ENCODE data around the gene PCK1. TPM values are rescaled to one million over a fixed set of nuclear protein-coding genes. Genes with fewer than 3 reads are reported as not detected.

The PCK1 gene
- total and polyA plus RNA-seq, 2 experiments from 2014 or later, result not detected

- Histone ChIP-seq H3K36me3 (ENCODE audit: low read depth) (no peaks in the 10 kb centered on the region), H3K79me2 (ENCODE audit: insufficient read depth) (no peaks in the 10 kb centered on the region), H3F3A (ENCODE audit: insufficient read depth) (no peaks in the 10 kb centered on the region), H2AFZ (no peak overlapping the region), H4K20me1 (ENCODE audit: insufficient read depth) (no peaks in the 10 kb centered on the region), H3K9ac (no peak overlapping the region), H3K27ac (no peak overlapping the region), H3K4me1 (ENCODE audit: insufficient read depth) (no peaks in the 10 kb centered on the region), H3K9me3 (ENCODE audit: low read depth) (no peaks in the 10 kb centered on the region), H3K4me3 (no peak overlapping the region), H3K9me2 (ENCODE audit: insufficient read depth) (no peaks in the 10 kb centered on the region), H3K4me2 (ENCODE audit: unreplicated experiment) (no peak overlapping the region), H3K27me3 (replicated peaks; ENCODE audit: insufficient read depth) (no peaks in the 10 kb centered on the region; the same call in 1 of the 2 replicates)
- WGBS, 2 experiments (ENCODE audit: low coverage in 1 of 2, low lambda C conversion rate in 2 of 2, missing lambda C conversion rate in 2 of 2), result 74 to 79% methylated on average over 8 of the region's 8 CpGs
- in situ Hi-C loops (cut with MboI), result no loop called here
- no peak for DNase-seq
- TF ChIP-seq EZH2 (IDR thresholded peaks at IDR 0.05; ENCODE audit: insufficient read depth, poor library complexity, severe bottlenecking) (no peak), EZH2phosphoT487 (IDR thresholded peaks at IDR 0.05; ENCODE audit: insufficient read depth, low read depth) (no peak)
Observed at GRCh38 chr20:57615445-57615811, 54.5 kb downstream of the PCK1 start.

GRCh38 chr20:57616143-57616951, 55.4 kb downstream of the PCK1 start:
- Histone ChIP-seq H3K9ac (no peak overlapping the region), H3K27ac (no peak overlapping the region), H4K20me1 (ENCODE audit: insufficient read depth) (no peaks in the 10 kb centered on the region), H3K9me2 (ENCODE audit: insufficient read depth) (no peaks in the 10 kb centered on the region), H3K36me3 (ENCODE audit: low read depth) (no peaks in the 10 kb centered on the region), H3K4me2 (ENCODE audit: unreplicated experiment) (no peak overlapping the region), H3F3A (ENCODE audit: insufficient read depth) (no peaks in the 10 kb centered on the region), H3K27me3 (replicated peaks; ENCODE audit: insufficient read depth) (no peaks in the 10 kb centered on the region; the same call in 1 of the 2 replicates), H3K4me1 (ENCODE audit: insufficient read depth) (no peaks in the 10 kb centered on the region), H3K9me3 (ENCODE audit: low read depth) (no peaks in the 10 kb centered on the region), H2AFZ (no peak overlapping the region), H3K79me2 (ENCODE audit: insufficient read depth) (no peaks in the 10 kb centered on the region), H3K4me3 (no peak overlapping the region)
- no peak for TF ChIP-seq EZH2phosphoT487 (IDR thresholded peaks at IDR 0.05; ENCODE audit: insufficient read depth, low read depth)
- no peak for TF ChIP-seq EZH2 (IDR thresholded peaks at IDR 0.05; ENCODE audit: insufficient read depth, poor library complexity, severe bottlenecking)
- in situ Hi-C loops (cut with MboI), result no loop called here
- 76 to 81% methylated on average over 16 to 20 of the region's 20 CpGs for WGBS, 2 experiments (ENCODE audit: low coverage in 1 of 2, low lambda C conversion rate in 2 of 2, missing lambda C conversion rate in 2 of 2)
- DNase-seq, result no peak

GRCh38 chr20:57617079-57617795, 56.3 kb downstream of the PCK1 start:
- Histone ChIP-seq H3K9me2 (ENCODE audit: insufficient read depth) (no peaks in the 10 kb centered on the region), H3F3A (ENCODE audit: insufficient read depth) (no peaks in the 10 kb centered on the region), H3K4me1 (ENCODE audit: insufficient read depth) (no peaks in the 10 kb centered on the region), H3K36me3 (ENCODE audit: low read depth) (no peaks in the 10 kb centered on the region), H2AFZ (no peak overlapping the region), H3K9ac (no peak overlapping the region), H3K27me3 (replicated peaks; ENCODE audit: insufficient read depth) (no peaks in the 10 kb centered on the region; the same call in 1 of the 2 replicates), H3K4me3 (no peak overlapping the region), H4K20me1 (ENCODE audit: insufficient read depth) (no peaks in the 10 kb centered on the region), H3K4me2 (ENCODE audit: unreplicated experiment) (no peak overlapping the region), H3K79me2 (ENCODE audit: insufficient read depth) (no peaks in the 10 kb centered on the region), H3K27ac (no peak overlapping the region), H3K9me3 (ENCODE audit: low read depth) (no peaks in the 10 kb centered on the region)
- TF ChIP-seq EZH2phosphoT487 (IDR thresholded peaks at IDR 0.05; ENCODE audit: insufficient read depth, low read depth), result no peak
- no peak for TF ChIP-seq EZH2 (IDR thresholded peaks at IDR 0.05; ENCODE audit: insufficient read depth, poor library complexity, severe bottlenecking)
- 66 to 70% methylated on average over 6 of the region's 6 CpGs for WGBS, 2 experiments (ENCODE audit: low coverage in 1 of 2, low lambda C conversion rate in 2 of 2, missing lambda C conversion rate in 2 of 2)
- in situ Hi-C loops (cut with MboI), result no loop called here
- no peak for DNase-seq

Other genes with a start within 250 kb of the PCK1 start
- not detected in 2 replicates for gene SPO11, start 231.3 kb upstream of the PCK1 start, total RNA-seq (2014; rRNA removed; shearing (Covaris generic))
- not detected in 2 replicates for gene SPO11, start 231.3 kb upstream of the PCK1 start, polyA plus RNA-seq (2016; fragmentation: Nextera tagmentation; extraction: Ambion mirVana)
- gene RAE1, start 209.9 kb upstream of the PCK1 start, total RNA-seq (2014; rRNA removed; shearing (Covaris generic)), result 21.5 and 34.7 TPM in 2 replicates
- 54.8 and 55.9 TPM in 2 replicates for gene RAE1, start 209.9 kb upstream of the PCK1 start, polyA plus RNA-seq (2016; fragmentation: Nextera tagmentation; extraction: Ambion mirVana)
- 3.7 and 8.1 TPM in 2 replicates for gene RBM38, start 169.7 kb upstream of the PCK1 start, total RNA-seq (2014; rRNA removed; shearing (Covaris generic))
- 1.3 and 2.0 TPM in 2 replicates for gene RBM38, start 169.7 kb upstream of the PCK1 start, polyA plus RNA-seq (2016; fragmentation: Nextera tagmentation; extraction: Ambion mirVana)
- not detected in 2 replicates for gene CTCFL, start 36.0 kb upstream of the PCK1 start, total RNA-seq (2014; rRNA removed; shearing (Covaris generic))
- gene CTCFL, start 36.0 kb upstream of the PCK1 start, polyA plus RNA-seq (2016; fragmentation: Nextera tagmentation; extraction: Ambion mirVana), result not detected in 2 replicates
- not detected in 2 replicates for gene ZBP1, start 59.3 kb downstream of the PCK1 start, total RNA-seq (2014; rRNA removed; shearing (Covaris generic))
- not detected in 2 replicates for gene ZBP1, start 59.3 kb downstream of the PCK1 start, polyA plus RNA-seq (2016; fragmentation: Nextera tagmentation; extraction: Ambion mirVana)
- 6.1 and 6.6 TPM in 2 replicates for gene PMEPA1, start 148.9 kb downstream of the PCK1 start, total RNA-seq (2014; rRNA removed; shearing (Covaris generic))
- gene PMEPA1, start 148.9 kb downstream of the PCK1 start, polyA plus RNA-seq (2016; fragmentation: Nextera tagmentation; extraction: Ambion mirVana), result 11.8 and 12.5 TPM in 2 replicates

Measured in GM23248 (cell line).